Neuronal stem cell (in vitro differentiated cells): ENCODE measurements around the gene SPECC1L.

Source experiments
- DNase-seq: peaks from one replicate; pipeline ENCODE4 v3.0.0-alpha.2; 2013; ENCODE audit warnings: low spot score
- H2AFZ ChIP-seq: one replicate; pipeline ENCODE4 v1.6.1; 2013; ENCODE audit warnings: mild to moderate bottlenecking, low read length, inconsistent platforms
- H2AK5ac ChIP-seq: 2 replicates; pipeline ENCODE4 v1.6.1; 2013; ENCODE audit warnings: low read depth, mild to moderate bottlenecking, inconsistent platforms, low read length, moderate library complexity, mixed read lengths
- H2BK120ac ChIP-seq: 2 replicates; pipeline ENCODE4 v1.6.1; 2013; ENCODE audit warnings: low read depth, mild to moderate bottlenecking, inconsistent platforms, low read length, moderate library complexity, mixed read lengths
- H2BK12ac ChIP-seq: one replicate; pipeline ENCODE4 v1.6.1; 2013; ENCODE audit warnings: low read length, inconsistent platforms
- H2BK15ac ChIP-seq: 2 replicates; pipeline ENCODE4 v1.6.1; 2013; ENCODE audit warnings: mild to moderate bottlenecking, low read length, inconsistent platforms, mixed read lengths
- H2BK5ac ChIP-seq: one replicate; pipeline ENCODE4 v1.6.1; 2013; ENCODE audit warnings: inconsistent platforms, mild to moderate bottlenecking, low read length, moderate library complexity
- H3K14ac ChIP-seq: one replicate; pipeline ENCODE4 v1.6.1; 2013; ENCODE audit warnings: low read length, inconsistent platforms
- H3K18ac ChIP-seq: 2 replicates; pipeline ENCODE4 v1.6.1; 2013; ENCODE audit warnings: low read length, inconsistent platforms
- H3K23ac ChIP-seq: 2 replicates; pipeline ENCODE4 v1.6.1; 2013; ENCODE audit warnings: low read depth, mild to moderate bottlenecking, mixed read lengths, low read length, inconsistent platforms; ENCODE audit not compliant: poor library complexity
- H3K27ac ChIP-seq: replicated peaks from 3 replicates; pipeline ENCODE4 v1.5.1; 2013; ENCODE audit warnings: low read length, inconsistent platforms
- H3K27me3 ChIP-seq, 3 experiments: 2 replicates each; pipeline ENCODE4 v1.6.1; 2013; ENCODE audit warnings: low read length in 3 of 3, mild to moderate bottlenecking in 2 of 3, inconsistent platforms in 1 of 3, low read depth in 1 of 3, mixed read lengths in 1 of 3, moderate library complexity in 1 of 3; ENCODE audit not compliant: control insufficient read depth in 3 of 3, insufficient read depth in 3 of 3
- H3K36me3 ChIP-seq, 2 donors: replicated peaks in 1 of 2; 2 replicates each; pipeline ENCODE4 v1.6.1; 2013; ENCODE audit warnings: low read length in 2 of 2; ENCODE audit not compliant: control insufficient read depth in 2 of 2, insufficient read depth in 2 of 2
- H3K4ac ChIP-seq: 2 replicates; pipeline ENCODE4 v1.6.1; 2013; ENCODE audit warnings: inconsistent platforms, mild to moderate bottlenecking, low read length, moderate library complexity
- H3K4me1 ChIP-seq, 2 donors: 1 replicate in 1 of 2; 2 replicates in 1 of 2; pipeline ENCODE4 v1.6.1; 2013; ENCODE audit warnings: low read length in 2 of 2, low read depth in 1 of 2; ENCODE audit not compliant: control insufficient read depth in 2 of 2, insufficient read depth in 1 of 2
- H3K4me2 ChIP-seq: one replicate; pipeline ENCODE4 v1.6.1; 2013; ENCODE audit warnings: mild to moderate bottlenecking, low read length, inconsistent platforms; ENCODE audit not compliant: insufficient read depth, poor library complexity, severe bottlenecking
- H3K4me3 ChIP-seq, 2 donors: 2 replicates each; pipeline ENCODE4 v1.5.1; 2013; ENCODE audit warnings: low read length in 2 of 2, mild to moderate bottlenecking in 2 of 2, inconsistent platforms in 1 of 2, moderate library complexity in 1 of 2
- H3K79me1 ChIP-seq: one replicate; pipeline ENCODE4 v1.6.1; 2013; ENCODE audit warnings: low read depth, mild to moderate bottlenecking, inconsistent platforms, low read length, moderate library complexity
- H3K9ac ChIP-seq: one replicate; pipeline ENCODE4 v1.6.1; 2013; ENCODE audit warnings: mild to moderate bottlenecking, low read depth, low read length, inconsistent platforms; ENCODE audit not compliant: poor library complexity
- H3K9me3 ChIP-seq, 2 donors: replicated peaks in 1 of 2; 2 replicates each; pipeline versions ENCODE3 to v1.6.1; 2013; ENCODE audit warnings: low read length in 2 of 2, mild to moderate bottlenecking in 2 of 2, inconsistent platforms in 1 of 2, low read depth in 1 of 2, mixed read lengths in 1 of 2, moderate library complexity in 1 of 2; ENCODE audit not compliant: control insufficient read depth in 2 of 2, insufficient read depth in 1 of 2
- H4K8ac ChIP-seq: one replicate; pipeline ENCODE4 v1.6.1; 2013; ENCODE audit warnings: low read depth, mild to moderate bottlenecking, inconsistent platforms, low read length, moderate library complexity
- H4K91ac ChIP-seq: one replicate; pipeline ENCODE4 v1.6.1; 2013; ENCODE audit warnings: low read length, low read depth, mild to moderate bottlenecking, inconsistent platforms; ENCODE audit not compliant: poor library complexity
- WGBS, 2 donors: extraction: QIAGEN DNeasy Blood & Tissue Kit; methylation state at CpG; one replicate each; pipeline ENCODE4 v1.1.7; 2013; ENCODE audit warnings: missing lambda C conversion rate in 2 of 2, mixed read lengths in 1 of 2; ENCODE audit not compliant: insufficient read length in 2 of 2, insufficient replicate concordance in 1 of 2; ENCODE audit errors: extremely low coverage in 2 of 2; 5-methylcytosine and 5-hydroxymethylcytosine counted together

The SPECC1L gene

DNA sequence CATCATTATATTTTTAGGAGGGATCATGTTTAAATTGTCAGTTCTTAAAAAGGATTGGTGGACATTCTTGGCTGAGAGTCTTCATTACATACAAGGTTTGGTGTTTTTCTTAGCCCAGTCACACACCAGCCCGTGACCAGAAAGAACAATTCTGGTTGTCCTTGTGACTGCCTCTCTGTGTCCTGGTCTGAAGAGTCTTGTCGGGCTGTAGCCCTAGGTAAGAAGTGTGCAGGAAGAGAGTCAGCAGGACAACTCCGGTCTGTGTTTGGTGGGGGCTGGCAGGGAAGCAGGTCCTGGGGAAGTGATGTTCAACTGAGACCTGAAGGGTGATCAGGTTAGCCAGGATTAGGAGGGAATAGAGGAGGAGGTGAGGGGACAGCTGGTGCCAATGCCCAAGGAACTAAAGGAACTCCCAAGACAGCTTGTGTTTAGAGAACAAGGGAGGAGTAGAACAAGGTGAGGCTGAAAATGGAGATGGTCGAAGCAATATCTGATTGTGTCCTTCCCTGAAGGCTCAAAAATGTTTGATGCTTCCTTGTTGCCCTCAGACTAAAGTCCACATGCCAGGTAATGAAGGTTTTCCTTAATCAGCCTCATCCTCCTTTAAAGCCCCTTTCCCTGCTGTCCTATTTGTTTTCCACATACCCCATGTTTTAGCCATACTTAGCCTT, 91.5 kb downstream of the SPECC1L start:
- H3K27me3 ChIP-seq = no peaks in the 10 kb centered on the region
- no peak overlapping the region for H3K18ac ChIP-seq
- H2BK12ac ChIP-seq = no peak overlapping the region
- no peak overlapping the region for H2BK120ac ChIP-seq
- H2AFZ ChIP-seq = no peak overlapping the region
- H2AK5ac ChIP-seq = no peak overlapping the region
- H3K14ac ChIP-seq = no peak overlapping the region
- no peak overlapping the region for H3K9ac ChIP-seq
- no peak overlapping the region for H3K4me3 ChIP-seq
- no CpG with 5 or more reads among the region's 4 CpGs for WGBS, 2 donors
- H3K27ac ChIP-seq = no peak overlapping the region
- H3K9me3 ChIP-seq = no peaks in the 10 kb centered on the region
- no peak overlapping the region for H2BK5ac ChIP-seq
- H4K8ac ChIP-seq = no peak overlapping the region
- no peak for DNase-seq
- no peak overlapping the region for H3K4ac ChIP-seq
- no peak overlapping the region for H3K4me2 ChIP-seq
- H3K36me3 ChIP-seq = peaks cover 16 to 94% of the 10 kb centered on the region in 2 donors
- H3K4me1 ChIP-seq = no peaks in the 10 kb centered on the region
- H3K79me1 ChIP-seq = peaks cover 2% of the 10 kb centered on the region
- H4K91ac ChIP-seq = no peak overlapping the region
- no peak overlapping the region for H3K23ac ChIP-seq
- no peak overlapping the region for H2BK15ac ChIP-seq

GRCh38 chr22:24363243-24363642, 92.6 kb downstream of the SPECC1L start:
- Histone ChIP-seq H3K9ac (no peak overlapping the region), H4K91ac (no peak overlapping the region), H3K79me1 (peaks cover 2% of the 10 kb centered on the region), H3K23ac (no peak overlapping the region), H3K36me3 (peaks cover 19 to 94% of the 10 kb centered on the region in 2 donors), H3K4me2 (no peak overlapping the region), H3K18ac (no peak overlapping the region), H2AK5ac (no peak overlapping the region), H2BK5ac (no peak overlapping the region), H4K8ac (no peak overlapping the region), H3K4me3 (no peak overlapping the region), H3K9me3 (no peaks in the 10 kb centered on the region), H2BK120ac (no peak overlapping the region), H2AFZ (no peak overlapping the region), H2BK15ac (no peak overlapping the region), H3K4me1 (no peaks in the 10 kb centered on the region), H3K27me3 (no peaks in the 10 kb centered on the region), H3K4ac (no peak overlapping the region), H3K27ac (no peak overlapping the region), H2BK12ac (no peak overlapping the region), H3K14ac (no peak overlapping the region)
- no peak for DNase-seq
- no CpG with 5 or more reads among the region's 3 CpGs for WGBS, 2 donors

GRCh38 chr22:24366701-24367100, 96.1 kb downstream of the SPECC1L start:
- H2BK5ac ChIP-seq = no peak overlapping the region
- H2BK120ac ChIP-seq = no peak overlapping the region
- no peaks in the 10 kb centered on the region for H3K4me1 ChIP-seq
- H3K27ac ChIP-seq = no peak overlapping the region
- H3K9me3 ChIP-seq = peaks cover 0 to 14% of the 10 kb centered on the region in 2 donors
- H3K27me3 ChIP-seq = no peaks in the 10 kb centered on the region
- H3K4me2 ChIP-seq = no peak overlapping the region
- no peak overlapping the region for H2BK15ac ChIP-seq
- no peak overlapping the region for H2BK12ac ChIP-seq
- H3K79me1 ChIP-seq = peaks cover 2% of the 10 kb centered on the region
- H3K14ac ChIP-seq = no peak overlapping the region
- WGBS, 2 donors = 100% methylated on average over 1 of the region's 8 CpGs; no CpG with 5 or more reads in 1 of the 2 donors
- no peak overlapping the region for H2AFZ ChIP-seq
- H3K36me3 ChIP-seq = peaks cover 29 to 97% of the 10 kb centered on the region in 2 donors
- H2AK5ac ChIP-seq = no peak overlapping the region
- H3K9ac ChIP-seq = no peak overlapping the region
- no peak overlapping the region for H3K4ac ChIP-seq
- H4K91ac ChIP-seq = no peak overlapping the region
- H3K18ac ChIP-seq = no peak overlapping the region
- no peak overlapping the region for H3K4me3 ChIP-seq
- H3K23ac ChIP-seq = no peak overlapping the region
- no peak for DNase-seq
- H4K8ac ChIP-seq = no peak overlapping the region

- Histone ChIP-seq H3K4me1 (no peaks in the 10 kb centered on the region), H3K4ac (no peak overlapping the region), H3K9me3 (peaks cover 0 to 17% of the 10 kb centered on the region in 2 donors), H2BK5ac (no peak overlapping the region), H3K36me3 (peaks cover 26 to 95% of the 10 kb centered on the region in 2 donors), H3K18ac (no peak overlapping the region), H3K9ac (no peak overlapping the region), H2BK12ac (no peak overlapping the region), H3K4me2 (no peak overlapping the region), H3K79me1 (peaks cover 2% of the 10 kb centered on the region), H2BK120ac (no peak overlapping the region), H2AK5ac (no peak overlapping the region), H2AFZ (no peak overlapping the region), H4K8ac (no peak overlapping the region), H3K23ac (no peak overlapping the region), H2BK15ac (no peak overlapping the region), H4K91ac (no peak overlapping the region), H3K27ac (no peak overlapping the region), H3K14ac (no peak overlapping the region), H3K27me3 (no peaks in the 10 kb centered on the region), H3K4me3 (no peak overlapping the region)
- no peak for DNase-seq
- WGBS, 2 donors = no CpG with 5 or more reads among the region's 3 CpGs
These were observed 97.2 kb downstream of the SPECC1L start for GRCh38 chr22:24367841-24368240.
